Stimulated activated CD4-positive, alpha-beta T cell treated with anti-CD3 and anti-CD28 coated beads, TNF-alpha, amount 100 ng/mL, for 24 hours (primary cell): ENCODE data around the gene CYGB.

ENCODE experiments used
- DNase-seq, 3 experiments: peaks; one replicate each; pipeline ENCODE4 v3.0.0-alpha.2; 2020; ENCODE audit warnings: low read depth in 3 of 3

Gene CYGB

DNA sequence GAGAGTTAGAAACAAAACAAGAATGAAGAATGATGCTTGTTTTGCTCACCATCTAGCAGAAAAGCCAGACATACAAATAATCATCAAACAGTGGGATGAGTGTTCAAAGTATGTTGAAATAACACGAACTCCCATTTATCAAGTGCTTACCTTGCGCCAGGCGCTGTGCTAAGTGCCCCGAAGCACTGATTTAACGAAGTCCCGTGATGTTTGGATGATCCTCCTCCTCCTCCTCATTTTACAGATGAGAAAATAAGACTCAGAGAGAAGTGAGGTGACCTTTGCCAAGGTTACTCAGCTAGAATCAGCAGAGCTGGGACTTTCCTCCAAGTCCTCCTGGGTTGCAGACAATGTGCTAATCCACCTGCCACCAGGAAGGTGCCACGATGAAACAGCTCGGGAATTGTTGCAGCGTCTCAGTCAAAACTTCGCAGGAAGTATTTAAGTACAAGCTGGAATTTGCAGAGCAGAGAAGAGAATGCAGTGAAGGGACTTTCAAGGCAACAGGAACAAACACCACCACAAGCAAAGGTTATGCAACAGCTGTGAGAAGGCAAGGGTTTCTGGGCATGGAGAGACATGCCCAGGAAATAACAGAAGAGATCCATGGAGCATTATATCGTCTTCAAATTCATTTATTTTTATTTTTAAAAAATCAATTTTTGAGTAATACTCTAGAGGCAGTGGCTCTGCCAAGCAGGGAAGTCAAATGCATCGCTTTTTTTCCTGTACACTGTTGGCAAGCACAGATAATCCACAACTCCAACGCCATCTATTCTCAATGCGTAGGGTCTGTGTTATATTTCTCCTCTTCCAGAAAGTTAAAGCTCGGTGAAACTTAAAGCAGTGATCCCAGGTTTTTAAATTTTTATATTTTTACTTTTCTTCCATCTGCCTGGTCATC is 13.5 kb upstream of the CYGB start:
- DNase-seq: no peak

DNA sequence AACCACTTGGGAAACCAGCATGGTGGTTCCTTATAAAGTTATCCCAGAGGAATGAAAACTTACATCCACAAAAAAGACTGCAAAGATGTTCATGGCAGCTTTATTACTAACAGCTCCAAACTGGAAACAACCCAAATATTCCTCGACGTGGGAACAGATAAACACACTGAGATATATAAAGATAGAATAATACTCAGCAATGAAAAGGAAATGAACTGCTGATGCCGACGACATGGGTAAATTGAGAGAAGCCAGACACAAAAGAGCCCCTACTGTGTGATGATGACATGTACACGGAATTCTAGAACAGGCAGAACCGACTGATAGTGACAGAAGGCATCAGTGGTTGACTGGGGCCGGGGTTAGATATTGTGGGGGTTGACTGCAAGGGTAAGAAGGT is 12.0 kb upstream of the CYGB start:
- DNase-seq: no peak

- no peak for DNase-seq
These were observed 11.7 kb upstream of the CYGB start for GRCh38 chr17:76549215-76549518.

GRCh38 chr17:76548378-76549214 is 11.1 kb upstream of the CYGB start:
- DNase-seq: no peak

DNA sequence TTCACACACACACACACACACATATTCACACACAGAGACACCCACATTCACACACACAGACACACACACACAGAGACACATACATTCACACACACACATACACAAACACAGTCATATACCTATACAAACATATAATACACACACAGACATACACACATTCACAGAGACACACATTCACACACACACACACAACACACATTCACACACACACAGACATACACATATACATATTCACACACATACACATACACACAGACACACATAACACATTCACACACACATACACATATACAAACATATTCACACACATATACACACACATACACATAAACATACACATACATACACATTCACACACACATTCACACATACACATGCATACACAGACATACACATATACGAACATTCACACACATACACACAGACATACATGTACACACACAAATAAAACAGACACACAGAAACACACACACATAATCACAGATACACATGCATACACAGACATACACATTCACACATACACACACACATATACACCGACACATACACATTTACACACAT is 10.2 kb upstream of the CYGB start:
- DNase-seq: no peak

DNA sequence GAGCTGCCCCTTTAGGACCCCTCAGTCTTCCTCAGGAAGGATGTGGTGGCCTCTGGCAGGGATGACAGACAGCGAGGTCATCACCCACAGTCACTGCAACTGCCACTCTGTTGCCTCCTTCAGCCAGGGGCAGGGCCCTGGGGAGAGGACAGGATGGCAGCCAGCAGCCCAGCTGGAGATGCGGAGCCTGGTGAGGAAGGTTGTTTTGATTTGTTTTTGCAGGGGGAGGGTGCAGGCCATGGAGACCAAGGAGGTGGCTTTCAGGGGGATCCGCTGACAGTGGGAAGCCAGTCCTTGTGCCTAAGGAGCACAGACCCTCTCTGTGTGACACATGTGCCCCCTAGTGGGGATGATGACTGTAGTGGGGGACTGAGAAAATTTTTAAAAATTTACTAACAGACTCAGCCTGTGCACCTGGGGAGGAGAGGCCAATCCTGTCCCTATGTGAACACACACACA is 9.7 kb upstream of the CYGB start:
- no peak for DNase-seq

GRCh38 chr17:76546556-76547182 is 9.2 kb upstream of the CYGB start:
- DNase-seq: no peak

- DNase-seq: no peak
These were observed 8.5 kb upstream of the CYGB start for GRCh38 chr17:76545918-76546555.

- no peak for DNase-seq
These were observed 7.2 kb upstream of the CYGB start for GRCh38 chr17:76544546-76545365.

- DNase-seq: no peak
These were observed 6.5 kb upstream of the CYGB start for GRCh38 chr17:76543826-76544545.

DNA sequence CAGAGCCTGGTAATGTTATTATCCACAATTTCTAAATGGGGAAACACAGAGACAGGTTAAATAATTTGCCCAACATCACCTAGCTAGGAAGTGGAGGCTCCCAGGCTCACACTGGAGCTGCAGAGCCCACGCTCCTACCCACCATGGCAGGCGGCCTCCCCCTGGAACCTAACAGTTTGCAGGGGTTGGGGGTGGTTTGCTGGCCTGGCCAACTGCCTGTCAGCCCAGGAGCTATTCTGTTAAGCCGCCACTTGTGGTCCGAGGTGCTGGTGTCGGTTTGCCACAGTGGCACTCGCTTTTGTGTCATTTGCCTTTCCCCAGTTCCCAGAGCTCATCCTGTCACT is 5.9 kb upstream of the CYGB start:
- no peak for DNase-seq

DNA sequence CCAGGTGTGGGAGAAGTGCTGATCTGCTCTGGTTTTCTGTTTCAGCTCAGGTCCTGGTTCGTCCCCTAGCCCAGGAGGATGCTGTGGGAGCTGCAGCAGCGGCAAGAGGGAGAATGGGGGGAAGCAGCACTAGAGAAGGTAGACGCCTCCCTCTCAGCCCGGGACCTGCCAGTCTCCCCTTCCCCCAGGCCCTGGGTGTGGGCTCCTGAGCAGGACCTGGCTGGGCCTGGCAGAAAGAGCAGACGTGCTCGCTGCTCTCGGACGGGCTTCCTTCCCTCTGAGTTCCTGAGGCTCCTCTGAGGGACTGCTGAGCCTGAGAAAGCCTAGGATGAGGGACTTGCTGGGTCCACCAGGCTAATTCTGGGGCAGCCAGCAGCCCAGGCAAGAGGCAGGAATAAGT is 5.5 kb upstream of the CYGB start:
- DNase-seq: no peak

DNA sequence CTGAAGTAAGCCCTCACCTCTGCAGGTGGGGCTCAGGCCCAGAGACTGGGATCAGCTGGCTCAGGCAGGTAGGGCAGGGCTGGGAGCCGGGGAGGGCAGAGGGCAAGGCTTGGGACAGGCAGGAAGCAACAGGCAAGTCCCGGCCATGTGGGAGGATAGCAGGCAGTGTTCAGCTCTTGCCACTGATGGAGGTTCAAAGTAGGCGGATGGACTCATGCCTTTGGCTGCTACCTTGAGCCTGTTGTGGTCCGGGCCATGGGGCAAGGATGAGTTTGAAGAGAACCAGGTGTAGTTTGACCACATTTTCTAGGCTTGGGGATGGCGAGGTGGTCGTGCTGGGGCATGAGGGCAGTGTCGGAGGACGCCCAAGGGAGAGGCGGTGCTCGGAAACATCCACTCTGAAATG is 5.1 kb upstream of the CYGB start:
- no peak for DNase-seq

- no peak for DNase-seq
These were observed 4.4 kb upstream of the CYGB start for GRCh38 chr17:76541739-76542454.

- peak in 1 of 3 experiments; percentile 32 for DNase-seq
These were observed 3.1 kb upstream of the CYGB start for GRCh38 chr17:76540381-76541300.

DNA sequence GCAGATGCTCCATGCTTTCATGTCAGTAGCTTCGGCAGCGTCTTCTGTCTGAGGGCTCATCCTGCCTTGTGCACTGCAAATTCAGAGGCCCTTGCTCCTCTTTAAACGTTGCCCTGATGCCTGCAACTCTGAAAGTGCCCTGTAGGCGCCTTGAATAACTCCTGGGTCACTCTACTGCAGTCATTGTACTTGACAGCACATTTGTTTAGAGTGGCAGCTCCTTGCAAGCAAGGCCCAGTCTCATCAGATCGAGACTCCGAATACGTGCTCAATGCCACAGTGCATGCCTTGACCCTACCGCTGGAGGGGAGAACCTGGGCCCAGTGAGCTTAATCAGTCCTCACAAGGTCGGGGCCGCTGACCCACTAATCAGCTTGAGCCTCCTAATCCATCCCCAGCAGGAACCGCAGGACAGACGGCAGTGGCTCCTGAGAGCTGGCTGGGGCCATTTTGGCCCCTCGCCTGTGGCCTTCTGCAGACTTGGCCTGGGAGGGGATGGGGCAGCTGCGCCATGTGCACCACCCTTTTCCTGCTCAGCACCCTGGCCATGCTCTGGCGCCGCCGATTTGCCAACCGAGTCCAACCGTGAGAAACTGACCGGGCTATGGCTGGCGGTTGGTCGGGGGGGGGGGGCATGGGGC is 2.2 kb upstream of the CYGB start, which contains the start of gene PRCD:
PRCD (plus strand) TSS at position 414 of the 641 bp plus-strand sequence; CDS start at position 512, 98 bp downstream.
- no peak for DNase-seq

GRCh38 chr17:76538941-76539570 is 1.5 kb upstream of the CYGB start:
- no peak for DNase-seq
